ENCODE measurements around the gene GCFC2.

DNA sequence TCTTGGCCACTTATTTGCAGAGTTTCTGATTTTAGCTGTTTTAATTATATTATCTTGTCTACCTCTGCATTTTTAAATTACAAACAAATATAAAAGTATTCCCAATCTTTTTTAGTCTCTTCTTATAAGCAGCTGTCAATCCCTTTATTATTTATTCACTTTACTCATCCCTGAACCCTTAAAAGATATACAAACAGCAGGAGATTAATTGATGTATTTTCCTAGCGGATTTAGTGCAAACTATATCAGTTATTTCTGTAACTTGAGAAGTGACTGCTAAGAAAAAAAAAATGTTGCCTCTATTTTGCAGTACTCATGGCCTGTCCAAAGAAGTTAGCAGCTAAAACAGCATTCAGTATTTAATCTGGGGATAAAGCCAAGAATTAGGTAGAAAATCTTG, 42.1 kb upstream of the GCFC2 start:
- TF ChIP-seq EZH2phosphoT487 (IDR thresholded peaks at IDR 0.05; ENCODE audit: insufficient read depth, low read depth) (no peak), EZH2 (IDR thresholded peaks at IDR 0.05; ENCODE audit: insufficient read depth, poor library complexity, severe bottlenecking) (no peak)
